HG03460 (cell line): ENCODE measurements around the gene CUL7.
"Not testable (repeated sequence)": the region's sequence is repeated elsewhere in the genome, so short reads cannot be mapped to it uniquely, and the experiment has no call there.

Source experiments
- ATAC-seq: cut with Tn5 transposase; IDR thresholded peaks from one replicate; pipeline ENCODE4 v1.9.1; 2021; ENCODE audit not compliant: unreplicated experiment

The CUL7 gene

DNA sequence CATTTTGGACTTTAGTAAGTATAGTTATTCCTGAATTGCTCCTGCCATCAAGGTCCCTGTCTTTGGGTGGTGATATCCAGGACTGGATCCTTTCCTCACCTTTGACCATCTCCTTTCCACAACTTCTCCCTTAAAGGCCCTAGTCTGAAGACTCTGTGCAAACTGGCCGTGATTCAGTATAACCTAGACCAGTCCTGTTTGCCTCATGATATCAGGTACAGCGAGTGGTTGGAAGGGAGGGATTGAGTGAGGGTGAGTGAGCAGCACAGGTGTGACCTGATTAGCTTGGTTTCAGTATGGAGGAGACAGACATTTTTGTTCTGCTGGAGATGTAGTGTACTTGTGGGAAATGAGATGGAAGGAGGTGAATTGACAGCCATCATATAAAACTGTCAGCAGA is 34.5 kb downstream of the CUL7 start:
- no peak for ATAC-seq

DNA sequence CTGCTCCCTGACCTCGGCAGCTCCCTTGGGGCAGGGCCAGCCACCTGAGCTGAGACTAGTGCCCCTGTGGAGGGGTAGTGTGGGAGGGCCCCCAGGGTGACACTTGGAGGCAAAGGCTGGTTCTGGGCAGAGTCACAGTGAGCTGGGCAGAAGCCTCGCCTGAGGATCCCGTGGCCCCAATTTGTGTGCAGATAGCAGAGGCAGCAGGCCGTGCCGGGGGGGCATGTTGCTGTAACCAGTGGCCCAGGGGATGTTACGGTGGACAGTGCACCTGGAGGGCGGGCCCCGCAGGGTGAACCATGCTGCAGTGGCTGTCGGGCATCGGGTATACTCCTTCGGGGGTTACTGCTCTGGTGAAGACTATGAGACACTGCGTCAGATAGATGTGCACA is 36.7 kb downstream of the CUL7 start:
- no peak for ATAC-seq

DNA sequence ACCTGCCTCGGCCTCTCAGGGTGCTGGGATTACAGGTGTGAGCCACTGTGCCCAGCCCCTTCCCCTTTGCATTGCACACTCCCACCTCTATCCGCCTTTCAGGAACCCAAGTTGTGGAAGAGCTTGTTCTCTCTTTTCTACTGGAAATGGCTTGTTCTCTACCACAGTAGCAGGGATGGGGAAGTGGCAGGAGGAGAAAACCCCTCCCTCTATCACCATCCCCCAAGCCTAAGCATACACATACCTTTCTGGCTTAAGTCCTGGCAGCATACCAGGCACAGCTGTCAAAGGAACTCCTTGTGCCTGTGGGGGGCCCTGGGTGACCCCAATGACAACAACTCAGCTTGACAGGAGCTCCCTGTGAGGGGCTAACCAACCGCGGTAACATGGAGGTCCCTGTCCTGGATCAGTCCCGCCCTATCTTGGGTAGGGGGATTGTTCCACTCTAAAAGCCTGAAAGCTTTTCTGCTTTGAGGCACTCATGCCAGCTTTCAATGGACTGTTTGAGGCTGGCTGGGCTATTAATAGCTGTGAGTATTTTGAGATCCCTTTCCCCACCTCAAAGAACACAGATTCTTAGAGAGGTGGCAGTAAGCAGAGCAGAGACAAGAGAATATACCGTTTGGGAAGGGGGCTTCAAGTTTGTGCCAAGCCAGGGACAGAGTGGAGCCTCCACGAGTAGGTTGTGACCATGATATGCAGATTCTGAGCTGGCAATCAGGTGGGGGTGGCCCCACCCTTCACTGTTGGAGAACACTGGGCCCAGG is 37.3 kb downstream of the CUL7 start:
- ATAC-seq: no peak

DNA sequence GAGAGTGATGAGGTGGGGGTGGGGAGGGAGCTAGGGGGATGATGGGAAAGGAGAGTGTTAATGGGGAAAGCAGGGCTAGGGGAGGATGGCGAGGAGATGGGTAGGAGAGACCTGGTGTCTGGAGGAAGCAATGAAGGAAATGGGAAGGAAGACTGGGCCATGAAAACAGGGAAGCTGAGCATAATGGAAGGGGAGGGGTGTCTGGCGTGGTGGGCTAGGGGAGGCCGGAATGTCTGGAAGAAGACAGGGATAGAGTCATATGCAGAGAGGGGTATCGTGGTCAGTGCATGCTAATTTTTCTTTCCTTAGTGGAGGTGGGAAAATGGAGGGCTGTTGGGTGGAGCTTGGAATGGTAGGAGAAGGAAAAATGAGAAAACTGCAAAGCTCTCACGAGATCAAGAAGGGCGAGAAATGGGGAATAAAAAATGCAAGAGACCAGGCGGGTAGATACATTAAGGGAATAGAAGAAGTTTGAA is 39.2 kb downstream of the CUL7 start:
- no peak for ATAC-seq

DNA sequence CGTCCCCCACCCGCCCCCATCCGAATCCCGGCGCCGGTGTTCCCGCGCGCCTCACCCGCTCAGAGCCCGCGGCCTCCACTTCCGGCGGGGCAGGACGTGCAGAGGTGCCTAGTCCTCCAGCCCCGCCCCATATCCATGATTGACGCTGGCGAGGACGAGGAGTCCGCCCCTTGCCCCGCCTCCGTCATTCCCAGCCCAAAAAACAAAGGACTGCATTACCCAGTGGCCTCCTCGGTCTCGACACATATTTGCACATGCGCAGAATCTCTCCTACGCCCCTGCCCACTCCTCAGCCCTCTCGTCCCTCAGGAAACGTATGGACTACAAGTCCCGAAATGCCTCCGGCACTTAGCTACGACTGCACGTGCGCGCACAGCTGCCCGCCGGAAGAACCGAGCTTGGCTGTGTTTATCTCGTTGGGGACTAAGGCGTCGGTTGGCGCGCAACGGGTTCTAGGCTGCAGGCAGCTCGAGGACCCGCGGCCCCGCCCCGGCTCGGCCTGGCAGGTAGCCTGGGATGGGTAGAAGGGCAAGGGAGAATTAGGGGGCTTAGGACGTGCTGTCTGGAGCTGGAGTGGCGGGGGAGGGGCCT is 39.7 kb downstream of the CUL7 start, which contains the start of the genes KLHDC3 and MEA1:
Gene KLHDC3 (plus strand): TSS at position 407 of the 591 bp plus-strand sequence. CDS start 2,944 bp downstream, outside the sequence.
Gene MEA1 (minus strand): TSS at position 104 of the 591 bp plus-strand sequence. CDS start 133 bp downstream, outside the sequence.
- peak; percentile 93 for ATAC-seq

DNA sequence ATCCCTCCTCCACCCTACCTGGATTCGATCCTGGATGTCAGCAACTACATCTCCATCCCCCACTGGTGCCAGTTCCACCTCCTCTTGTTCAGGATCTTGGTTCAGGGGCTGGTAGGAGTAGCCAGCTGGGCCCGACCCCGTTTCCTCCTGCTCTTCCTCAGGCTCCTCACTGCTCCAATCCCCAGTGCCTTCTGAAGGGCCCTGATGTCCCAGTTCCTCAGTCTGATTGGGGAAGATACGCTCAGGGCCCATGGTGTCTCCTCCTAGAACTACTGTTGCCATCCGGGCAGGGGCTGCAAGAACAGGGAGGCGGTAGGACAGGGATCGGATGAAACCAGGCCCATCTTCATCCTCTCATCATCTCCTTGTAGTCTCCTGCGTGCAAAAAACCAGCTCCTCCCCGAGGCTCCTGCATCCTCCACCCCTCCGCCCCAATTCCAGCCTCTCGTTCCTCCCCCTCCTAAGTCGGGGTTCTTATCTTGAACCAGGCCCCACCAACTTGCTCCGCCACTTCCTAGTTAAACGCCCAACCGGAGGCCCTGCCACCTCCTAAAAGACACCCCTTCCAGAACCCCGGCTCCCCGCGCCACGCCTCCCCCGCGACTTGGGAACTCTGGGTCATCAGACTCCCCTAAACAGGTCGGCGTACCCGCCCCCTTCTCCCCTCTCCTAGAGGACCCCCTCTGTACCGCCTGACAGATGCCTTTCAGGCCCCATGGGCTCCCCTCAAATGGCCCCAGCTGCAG is 40.4 kb downstream of the CUL7 start:
- ATAC-seq: no peak

DNA sequence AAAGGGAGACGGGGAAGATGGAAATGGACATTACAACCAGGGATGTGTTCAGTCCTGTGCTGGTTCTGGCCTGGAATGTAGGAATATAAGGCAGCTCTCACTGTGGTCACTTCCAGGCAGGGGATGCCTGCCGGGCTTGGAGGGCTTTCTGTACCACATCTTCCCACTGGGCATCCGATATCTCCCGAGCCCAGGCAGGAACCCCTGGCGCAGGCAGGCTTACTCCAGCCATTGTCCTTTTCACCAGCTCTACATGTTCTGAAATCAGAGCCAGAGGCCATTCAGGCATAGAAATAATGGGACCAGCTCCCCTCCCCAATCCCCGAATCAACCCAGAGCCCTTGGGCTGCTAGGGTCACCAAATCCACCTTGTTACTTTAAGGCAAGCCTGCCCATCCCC is 41.3 kb downstream of the CUL7 start:
- ATAC-seq: no peak

DNA sequence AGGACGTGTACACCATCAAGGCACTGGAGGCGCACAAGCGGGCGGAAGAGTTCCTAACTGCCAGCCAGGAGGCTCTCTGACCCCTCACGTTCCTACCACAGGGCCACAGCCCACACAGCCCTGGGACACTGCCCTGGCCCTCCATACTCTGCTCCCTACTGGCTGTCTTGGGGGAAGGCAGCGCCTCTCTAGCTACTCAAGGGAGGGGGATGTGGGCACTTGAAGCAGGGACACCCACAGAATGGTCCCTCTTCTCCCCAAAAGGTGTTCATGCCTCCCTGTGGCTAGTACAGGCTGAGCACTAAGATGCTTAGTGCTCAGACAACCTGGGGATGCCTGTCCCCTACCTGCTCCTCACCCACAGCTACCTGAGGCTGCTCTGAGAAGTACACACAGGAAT is 42.4 kb downstream of the CUL7 start:
- no peak for ATAC-seq

DNA sequence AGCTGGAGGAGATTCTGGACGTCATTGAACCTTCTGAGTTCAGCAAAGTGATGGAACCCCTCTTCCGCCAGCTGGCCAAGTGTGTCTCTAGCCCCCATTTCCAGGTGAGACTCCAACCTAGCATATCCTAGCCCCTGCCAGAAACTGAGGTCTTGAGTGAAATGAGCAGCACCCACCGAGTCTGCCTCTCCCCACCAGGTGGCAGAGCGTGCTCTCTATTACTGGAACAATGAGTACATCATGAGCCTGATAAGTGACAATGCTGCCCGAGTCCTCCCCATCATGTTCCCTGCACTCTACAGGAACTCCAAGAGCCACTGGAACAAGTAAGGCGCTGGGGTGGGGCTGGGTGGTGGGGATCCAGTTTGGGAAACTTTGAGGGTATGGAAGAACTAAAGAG is 44.5 kb downstream of the CUL7 start:
- no peak for ATAC-seq

DNA sequence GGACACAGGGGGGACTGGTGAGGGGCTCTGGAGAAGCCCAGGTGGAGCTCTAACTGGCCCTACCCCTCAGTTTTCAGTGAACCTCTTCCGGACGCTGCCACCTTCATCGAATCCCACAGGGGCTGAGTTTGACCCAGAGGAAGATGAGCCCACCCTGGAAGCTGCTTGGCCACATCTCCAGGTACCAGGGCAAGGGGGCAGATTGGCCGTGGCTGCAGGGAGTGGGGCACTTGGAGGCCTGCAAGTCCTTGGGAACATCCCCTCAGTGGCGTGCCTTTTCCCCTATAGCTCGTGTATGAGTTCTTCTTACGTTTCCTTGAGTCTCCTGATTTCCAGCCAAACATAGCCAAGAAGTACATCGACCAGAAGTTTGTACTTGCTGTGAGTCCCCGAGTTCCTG is 46.5 kb downstream of the CUL7 start:
- ATAC-seq: no peak

DNA sequence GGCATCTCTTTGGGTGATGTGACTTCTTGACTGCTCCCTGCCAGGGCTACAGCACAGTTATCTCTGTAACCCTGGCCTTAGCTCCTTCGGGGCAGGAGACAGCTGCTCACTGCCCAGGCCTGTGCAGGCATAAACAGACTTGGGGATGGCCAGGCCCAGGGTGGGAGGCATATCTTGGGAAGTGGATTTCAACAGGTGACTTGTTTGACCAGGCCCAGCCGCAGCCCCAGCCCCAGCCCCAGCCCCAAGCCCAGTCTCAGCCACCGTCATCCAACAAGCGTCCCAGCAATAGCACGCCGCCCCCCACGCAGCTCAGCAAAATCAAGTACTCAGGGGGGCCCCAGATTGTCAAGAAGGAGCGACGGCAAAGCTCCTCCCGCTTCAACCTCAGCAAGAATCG is 47.4 kb downstream of the CUL7 start:
- ATAC-seq: no peak

DNA sequence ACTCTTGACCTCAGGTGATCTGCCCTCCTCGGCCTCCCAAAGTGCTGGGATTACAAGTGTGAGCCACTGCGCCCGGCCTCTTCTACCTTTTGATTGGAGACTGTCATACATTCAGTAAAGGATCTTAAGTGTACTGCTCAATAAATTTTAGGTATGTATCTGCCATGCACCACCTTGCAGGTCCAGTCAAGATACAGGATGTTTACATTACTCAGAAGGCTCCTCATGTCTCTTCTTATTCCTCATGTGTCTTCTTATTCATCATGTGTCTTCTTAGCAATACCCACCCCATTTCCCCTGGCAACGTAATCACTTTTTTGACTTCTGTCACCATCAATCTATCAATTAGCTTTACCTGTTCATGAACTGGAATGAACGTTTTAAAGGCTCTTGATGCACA is 47.8 kb downstream of the CUL7 start:
- ATAC-seq: no peak

DNA sequence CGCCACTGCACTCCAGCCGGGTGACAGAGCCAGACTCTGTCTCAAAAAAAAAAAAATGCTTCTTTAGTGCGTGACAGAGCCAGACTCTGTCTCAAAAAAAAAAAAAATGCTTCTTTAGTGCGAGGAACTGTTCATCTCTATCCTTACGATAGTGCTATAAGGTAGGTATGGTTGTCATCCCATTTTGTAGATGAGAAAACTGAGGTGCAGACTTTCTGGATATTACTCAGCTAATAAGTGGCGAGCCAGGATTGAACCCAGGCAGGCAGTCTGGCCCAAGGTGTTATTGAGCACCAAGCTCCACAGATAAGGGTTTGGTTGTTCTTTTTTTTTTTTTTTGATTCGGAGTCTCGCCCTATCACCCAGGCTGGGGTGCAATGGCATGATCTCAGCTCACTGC is 51.8 kb downstream of the CUL7 start:
- no peak for ATAC-seq

DNA sequence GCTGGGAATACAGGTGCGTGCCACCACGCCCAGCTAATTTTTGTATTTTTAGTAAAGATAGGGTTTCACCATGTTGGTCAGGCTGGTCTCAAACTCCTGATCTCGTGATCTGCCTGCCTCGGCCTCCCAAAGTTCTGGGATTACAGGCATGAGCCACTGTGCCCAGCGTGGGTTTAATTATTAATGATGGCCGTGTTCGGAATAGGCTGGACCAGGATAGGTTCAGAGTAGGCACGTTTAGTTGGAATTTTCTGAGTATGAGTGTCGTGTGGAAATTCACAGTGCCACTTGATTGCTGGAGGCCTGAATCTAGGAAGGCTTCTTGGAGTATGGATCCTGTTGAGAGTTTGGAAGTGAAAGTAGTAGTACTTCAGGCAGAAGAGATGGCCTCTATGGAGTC is 55.4 kb downstream of the CUL7 start:
- not testable (repeated sequence) for ATAC-seq

DNA sequence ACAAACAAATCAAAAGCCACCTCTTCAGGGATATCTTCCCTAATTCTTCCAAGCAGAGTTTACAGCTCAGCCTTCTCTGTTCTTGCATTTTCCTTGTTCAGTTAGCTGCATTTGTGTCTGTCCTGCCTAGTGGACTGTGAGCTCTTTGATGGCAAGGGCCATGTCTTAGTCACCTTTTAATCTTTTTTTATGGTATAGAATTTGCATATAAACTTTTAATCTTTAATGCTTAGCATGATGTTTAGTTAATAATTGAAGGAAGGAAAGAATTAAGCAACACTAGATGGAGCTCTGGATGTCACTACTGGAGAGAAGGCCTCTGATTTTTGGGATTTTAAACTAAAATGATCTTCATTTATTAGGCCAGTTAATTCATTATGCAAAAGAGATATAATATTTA is 57.1 kb downstream of the CUL7 start:
- ATAC-seq: no peak

DNA sequence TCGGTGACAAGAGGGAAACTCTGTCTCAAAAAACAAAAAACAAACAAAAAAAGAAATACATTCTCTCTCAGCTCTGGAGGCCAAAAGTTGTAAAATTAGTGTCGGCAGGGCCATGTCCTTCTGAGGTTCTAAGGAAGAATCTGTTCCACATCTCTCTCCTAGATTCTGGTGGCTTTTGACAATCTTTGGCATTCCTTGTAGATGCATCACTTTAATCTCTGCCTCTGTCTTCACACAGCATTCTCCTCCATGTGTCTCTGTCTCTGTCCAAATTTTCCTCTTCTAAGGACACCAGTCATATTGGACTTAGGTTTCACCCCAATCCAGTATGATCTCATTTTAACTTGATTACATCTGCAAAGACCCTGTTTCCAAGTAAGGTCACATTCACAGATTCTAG is 60.2 kb downstream of the CUL7 start:
- ATAC-seq: no peak

DNA sequence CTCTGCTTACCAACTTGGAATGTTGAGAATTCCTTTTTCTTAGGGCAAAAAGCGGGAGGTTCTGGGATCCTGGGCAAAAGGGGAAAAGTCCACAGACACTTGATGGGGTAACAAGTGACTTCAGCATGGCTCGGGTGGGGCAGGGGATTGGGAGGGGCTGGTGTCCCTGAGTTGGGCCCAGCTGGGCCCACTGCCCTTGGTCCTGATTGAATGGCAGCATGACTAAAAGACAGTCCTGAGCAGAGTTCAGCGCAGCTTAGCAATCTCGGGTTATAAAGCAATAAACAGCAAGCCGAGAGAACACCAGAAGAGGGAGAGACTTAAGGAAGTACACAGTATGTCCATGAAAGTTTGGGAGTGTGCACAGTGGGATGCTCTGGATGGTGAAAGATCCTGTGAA is 63.7 kb downstream of the CUL7 start:
- no peak for ATAC-seq

DNA sequence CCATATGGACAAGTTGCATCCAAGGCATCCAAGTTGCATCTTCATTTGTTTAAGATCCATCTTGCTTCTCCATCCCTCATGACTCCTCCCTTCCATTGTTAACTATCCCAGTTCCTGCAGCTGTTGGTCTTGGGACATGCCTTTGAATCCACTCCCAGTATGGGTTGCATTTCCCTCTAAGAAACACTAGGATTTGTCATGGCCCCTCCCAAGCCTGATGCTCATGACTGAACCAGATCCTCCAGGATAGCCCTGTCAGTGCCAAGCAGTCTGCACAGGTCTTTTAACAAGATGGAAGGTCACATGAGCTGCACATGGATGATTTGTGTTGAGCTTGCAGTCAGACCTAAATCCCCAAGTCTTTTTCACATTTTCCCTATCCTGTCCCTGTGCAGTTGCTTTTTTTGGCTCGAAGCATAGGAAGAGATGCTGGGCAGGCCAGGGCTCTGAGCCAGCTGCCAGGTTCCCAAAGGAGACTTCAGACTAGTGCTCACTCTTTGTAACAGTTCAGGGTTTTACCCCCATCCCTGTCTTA is 65.1 kb downstream of the CUL7 start:
- no peak for ATAC-seq
